Neuronal stem cell (in vitro differentiated cells): ENCODE results near the gene SYNE1.
"Not testable (repeated sequence)": the region's sequence is repeated elsewhere in the genome, so short reads cannot be mapped to it uniquely, and the experiment has no call there.

Experiments used
- DNase-seq: peaks from one replicate; pipeline ENCODE4 v3.0.0-alpha.2; 2013; ENCODE audit warnings: low spot score
- H2AFZ ChIP-seq: one replicate; pipeline ENCODE4 v1.6.1; 2013; ENCODE audit warnings: mild to moderate bottlenecking, low read length, inconsistent platforms
- H2AK5ac ChIP-seq: 2 replicates; pipeline ENCODE4 v1.6.1; 2013; ENCODE audit warnings: low read depth, mild to moderate bottlenecking, inconsistent platforms, low read length, moderate library complexity, mixed read lengths
- H2BK120ac ChIP-seq: 2 replicates; pipeline ENCODE4 v1.6.1; 2013; ENCODE audit warnings: low read depth, mild to moderate bottlenecking, inconsistent platforms, low read length, moderate library complexity, mixed read lengths
- H2BK12ac ChIP-seq: one replicate; pipeline ENCODE4 v1.6.1; 2013; ENCODE audit warnings: low read length, inconsistent platforms
- H2BK15ac ChIP-seq: 2 replicates; pipeline ENCODE4 v1.6.1; 2013; ENCODE audit warnings: mild to moderate bottlenecking, low read length, inconsistent platforms, mixed read lengths
- H2BK5ac ChIP-seq: one replicate; pipeline ENCODE4 v1.6.1; 2013; ENCODE audit warnings: inconsistent platforms, mild to moderate bottlenecking, low read length, moderate library complexity
- H3K14ac ChIP-seq: one replicate; pipeline ENCODE4 v1.6.1; 2013; ENCODE audit warnings: low read length, inconsistent platforms
- H3K18ac ChIP-seq: 2 replicates; pipeline ENCODE4 v1.6.1; 2013; ENCODE audit warnings: low read length, inconsistent platforms
- H3K23ac ChIP-seq: 2 replicates; pipeline ENCODE4 v1.6.1; 2013; ENCODE audit warnings: low read depth, mild to moderate bottlenecking, mixed read lengths, low read length, inconsistent platforms; ENCODE audit not compliant: poor library complexity
- H3K27ac ChIP-seq: replicated peaks from 3 replicates; pipeline ENCODE4 v1.5.1; 2013; ENCODE audit warnings: low read length, inconsistent platforms
- H3K27me3 ChIP-seq, 3 experiments: 2 replicates each; pipeline ENCODE4 v1.6.1; 2013; ENCODE audit warnings: low read length in 3 of 3, mild to moderate bottlenecking in 2 of 3, inconsistent platforms in 1 of 3, low read depth in 1 of 3, mixed read lengths in 1 of 3, moderate library complexity in 1 of 3; ENCODE audit not compliant: control insufficient read depth in 3 of 3, insufficient read depth in 3 of 3
- H3K36me3 ChIP-seq, 2 donors: replicated peaks in 1 of 2; 2 replicates each; pipeline ENCODE4 v1.6.1; 2013; ENCODE audit warnings: low read length in 2 of 2; ENCODE audit not compliant: control insufficient read depth in 2 of 2, insufficient read depth in 2 of 2
- H3K4ac ChIP-seq: 2 replicates; pipeline ENCODE4 v1.6.1; 2013; ENCODE audit warnings: inconsistent platforms, mild to moderate bottlenecking, low read length, moderate library complexity
- H3K4me1 ChIP-seq, 2 donors: 1 replicate in 1 of 2; 2 replicates in 1 of 2; pipeline ENCODE4 v1.6.1; 2013; ENCODE audit warnings: low read length in 2 of 2, low read depth in 1 of 2; ENCODE audit not compliant: control insufficient read depth in 2 of 2, insufficient read depth in 1 of 2
- H3K4me2 ChIP-seq: one replicate; pipeline ENCODE4 v1.6.1; 2013; ENCODE audit warnings: mild to moderate bottlenecking, low read length, inconsistent platforms; ENCODE audit not compliant: insufficient read depth, poor library complexity, severe bottlenecking
- H3K4me3 ChIP-seq, 2 donors: 2 replicates each; pipeline ENCODE4 v1.5.1; 2013; ENCODE audit warnings: low read length in 2 of 2, mild to moderate bottlenecking in 2 of 2, inconsistent platforms in 1 of 2, moderate library complexity in 1 of 2
- H3K79me1 ChIP-seq: one replicate; pipeline ENCODE4 v1.6.1; 2013; ENCODE audit warnings: low read depth, mild to moderate bottlenecking, inconsistent platforms, low read length, moderate library complexity
- H3K9ac ChIP-seq: one replicate; pipeline ENCODE4 v1.6.1; 2013; ENCODE audit warnings: mild to moderate bottlenecking, low read depth, low read length, inconsistent platforms; ENCODE audit not compliant: poor library complexity
- H3K9me3 ChIP-seq, 2 donors: replicated peaks in 1 of 2; 2 replicates each; pipeline versions ENCODE3 to v1.6.1; 2013; ENCODE audit warnings: low read length in 2 of 2, mild to moderate bottlenecking in 2 of 2, inconsistent platforms in 1 of 2, low read depth in 1 of 2, mixed read lengths in 1 of 2, moderate library complexity in 1 of 2; ENCODE audit not compliant: control insufficient read depth in 2 of 2, insufficient read depth in 1 of 2
- H4K8ac ChIP-seq: one replicate; pipeline ENCODE4 v1.6.1; 2013; ENCODE audit warnings: low read depth, mild to moderate bottlenecking, inconsistent platforms, low read length, moderate library complexity
- H4K91ac ChIP-seq: one replicate; pipeline ENCODE4 v1.6.1; 2013; ENCODE audit warnings: low read length, low read depth, mild to moderate bottlenecking, inconsistent platforms; ENCODE audit not compliant: poor library complexity
- WGBS, 2 donors: extraction: QIAGEN DNeasy Blood & Tissue Kit; methylation state at CpG; one replicate each; pipeline ENCODE4 v1.1.7; 2013; ENCODE audit warnings: missing lambda C conversion rate in 2 of 2, mixed read lengths in 1 of 2; ENCODE audit not compliant: insufficient read length in 2 of 2, insufficient replicate concordance in 1 of 2; ENCODE audit errors: extremely low coverage in 2 of 2; 5-methylcytosine and 5-hydroxymethylcytosine counted together

The SYNE1 gene

GRCh38 chr6:152502421-152503188 lies 134.6 kb downstream of the SYNE1 start:
- Histone ChIP-seq H2AFZ (no peak overlapping the region), H4K8ac (no peak overlapping the region), H3K9me3 (no peaks in the 10 kb centered on the region), H2BK15ac (no peak overlapping the region), H3K27me3 (no peaks in the 10 kb centered on the region), H3K4me1 (no peaks in the 10 kb centered on the region), H3K4me2 (no peak overlapping the region), H2BK5ac (no peak overlapping the region), H4K91ac (no peak overlapping the region), H3K18ac (no peak overlapping the region), H2AK5ac (no peak overlapping the region), H3K4ac (no peak overlapping the region), H3K9ac (no peak overlapping the region), H3K27ac (no peak overlapping the region), H3K14ac (no peak overlapping the region), H2BK12ac (no peak overlapping the region), H2BK120ac (no peak overlapping the region), H3K23ac (no peak overlapping the region), H3K79me1 (no peaks in the 10 kb centered on the region), H3K36me3 (no peaks in the 10 kb centered on the region), H3K4me3 (no peak overlapping the region)
- no CpG with 5 or more reads among the region's 6 CpGs for WGBS, 2 donors
- DNase-seq: no peak

- H2BK5ac ChIP-seq: no peak overlapping the region
- H2BK12ac ChIP-seq: no peak overlapping the region
- no peak overlapping the region for H3K4me2 ChIP-seq
- no peaks in the 10 kb centered on the region for H3K9me3 ChIP-seq
- H3K79me1 ChIP-seq: no peaks in the 10 kb centered on the region
- no peak overlapping the region for H3K4me3 ChIP-seq
- no peaks in the 10 kb centered on the region for H3K4me1 ChIP-seq
- no peak overlapping the region for H3K4ac ChIP-seq
- H3K23ac ChIP-seq: no peak overlapping the region
- H3K14ac ChIP-seq: no peak overlapping the region
- no peak overlapping the region for H4K8ac ChIP-seq
- H3K36me3 ChIP-seq: no peaks in the 10 kb centered on the region
- no peaks in the 10 kb centered on the region for H3K27me3 ChIP-seq
- no peak for DNase-seq
- no peak overlapping the region for H3K18ac ChIP-seq
- no peak overlapping the region for H3K27ac ChIP-seq
- no peak overlapping the region for H2BK120ac ChIP-seq
- H2AFZ ChIP-seq: no peak overlapping the region
- no peak overlapping the region for H4K91ac ChIP-seq
- H2BK15ac ChIP-seq: no peak overlapping the region
- H2AK5ac ChIP-seq: no peak overlapping the region
- H3K9ac ChIP-seq: no peak overlapping the region
- whole genome bisulfite sequencing, 2 donors: no CpG with 5 or more reads among the region's 2 CpGs
Measured at GRCh38 chr6:152499931-152500330, 137.2 kb downstream of the SYNE1 start.

- H2BK120ac ChIP-seq: no peak overlapping the region
- no peak overlapping the region for H4K91ac ChIP-seq
- H4K8ac ChIP-seq: no peak overlapping the region
- no peak overlapping the region for H3K9ac ChIP-seq
- H3K23ac ChIP-seq: no peak overlapping the region
- H2AFZ ChIP-seq: no peak overlapping the region
- no peaks in the 10 kb centered on the region for H3K9me3 ChIP-seq
- no peaks in the 10 kb centered on the region for H3K4me1 ChIP-seq
- H3K14ac ChIP-seq: no peak overlapping the region
- no peak overlapping the region for H2BK12ac ChIP-seq
- DNase-seq: no peak
- WGBS, 2 donors: no CpG with 5 or more reads among the region's 5 CpGs
- no peak overlapping the region for H2AK5ac ChIP-seq
- H3K4ac ChIP-seq: no peak overlapping the region
- no peak overlapping the region for H2BK5ac ChIP-seq
- no peak overlapping the region for H3K4me2 ChIP-seq
- H3K4me3 ChIP-seq: no peak overlapping the region
- H3K36me3 ChIP-seq: no peaks in the 10 kb centered on the region
- H3K18ac ChIP-seq: no peak overlapping the region
- no peak overlapping the region for H3K27ac ChIP-seq
- no peaks in the 10 kb centered on the region for H3K27me3 ChIP-seq
- H3K79me1 ChIP-seq: no peaks in the 10 kb centered on the region
- no peak overlapping the region for H2BK15ac ChIP-seq
Measured at GRCh38 chr6:152496731-152497130, 140.4 kb downstream of the SYNE1 start.

GRCh38 chr6:152495456-152495855 lies 141.7 kb downstream of the SYNE1 start:
- not testable (repeated sequence) for H3K4me1 ChIP-seq, H4K91ac ChIP-seq, H2BK15ac ChIP-seq, H3K9me3 ChIP-seq, H2AK5ac ChIP-seq, H3K27me3 ChIP-seq, H2AFZ ChIP-seq, H2BK120ac ChIP-seq, H4K8ac ChIP-seq, H2BK5ac ChIP-seq, H3K79me1 ChIP-seq, DNase-seq, H3K36me3 ChIP-seq, H2BK12ac ChIP-seq, H3K4me2 ChIP-seq, H3K18ac ChIP-seq, H3K9ac ChIP-seq, H3K23ac ChIP-seq, H3K14ac ChIP-seq, H3K27ac ChIP-seq, H3K4me3 ChIP-seq, H3K4ac ChIP-seq
- WGBS, 2 donors: no CpG with 5 or more reads among the region's 6 CpGs
